Upper lobe of right lung (tissue), 1 donor: ENCODE data around the gene EBF4. TPM values are rescaled to one million over a fixed set of nuclear protein-coding genes. Genes with fewer than 3 reads are reported as not detected.

Experiments
- ATAC-seq: fragments of 200-7000 bp; cut with Tn5 transposase; one replicate; pipeline ENCODE4 v1.9.1; 2020; ENCODE audit warnings: mild to moderate bottlenecking, moderate library complexity
- DNase-seq: peaks from one replicate; pipeline ENCODE4 v3.0.0-alpha.2; 2020
- H3K27ac ChIP-seq: fragments of 200-600 bp; one replicate; pipeline ENCODE4 v1.8.0; 2022
- H3K27me3 ChIP-seq: fragments of 200-600 bp; one replicate; pipeline ENCODE4 v1.8.0; 2022; ENCODE audit warnings: mild to moderate bottlenecking
- H3K36me3 ChIP-seq: fragments of 200-600 bp; one replicate; pipeline ENCODE4 v1.8.0; 2022
- H3K4me1 ChIP-seq: fragments of 200-600 bp; one replicate; pipeline ENCODE4 v1.8.0; 2022
- H3K4me3 ChIP-seq: fragments of 200-600 bp; one replicate; pipeline ENCODE4 v1.8.0; 2022; ENCODE audit warnings: mild to moderate bottlenecking
- H3K9me3 ChIP-seq: fragments of 200-600 bp; one replicate; pipeline ENCODE4 v1.8.0; 2022
- CTCF ChIP-seq: fragments of 200-600 bp; IDR thresholded peaks from one replicate; pipeline ENCODE4 v1.8.0; 2022; ENCODE audit warnings: antibody characterized with exemption
- intact Hi-C: fragments of 100-400 bp; cut with DNase I; formaldehyde crosslinking; loops from one replicate; pipeline ENCODE4 v1.11.0; 2022
- total RNA-seq: library from RNA; stranded (reverse); fragmentation: NEBNext Ultra II Directional; extraction: Animal tissue kit (Norgen Biotek cat#: 25700); gene quantifications from one replicate; pipeline ENCODE4 v1.2.1, GENCODE V29; 2021
- donor health status: DM: no; HTN: yes; CAD: no; lungs with severe emphysema.

The EBF4 gene
- total RNA-seq, 1 donor from 2014 or later, result 19.5 TPM

GRCh38 chr20:2745060-2745910 is 52.7 kb downstream of the EBF4 start:
- H3K9me3 ChIP-seq, result no peaks in the 10 kb centered on the region
- DNase-seq, result no peak
- no peak for TF ChIP-seq CTCF
- H3K27me3 ChIP-seq, result no peaks in the 10 kb centered on the region
- no peak overlapping the region for H3K27ac ChIP-seq
- H3K36me3 ChIP-seq, result no peaks in the 10 kb centered on the region
- no peaks in the 10 kb centered on the region for H3K4me1 ChIP-seq
- ATAC-seq, result no peak
- H3K4me3 ChIP-seq, result no peak overlapping the region
- intact Hi-C loops, result no loop called here

- no peak for TF ChIP-seq CTCF
- H3K27me3 ChIP-seq, result no peaks in the 10 kb centered on the region
- peaks cover 7% of the 10 kb centered on the region for H3K4me1 ChIP-seq
- no peak for ATAC-seq
- no peak for DNase-seq
- no peak overlapping the region for H3K27ac ChIP-seq
- H3K36me3 ChIP-seq, result no peaks in the 10 kb centered on the region
- H3K4me3 ChIP-seq, result no peak overlapping the region
- no peaks in the 10 kb centered on the region for H3K9me3 ChIP-seq
- intact Hi-C loops, result no loop called here
Measured at GRCh38 chr20:2745936-2746635, 53.5 kb downstream of the EBF4 start.

GRCh38 chr20:2746636-2747265 is 54.2 kb downstream of the EBF4 start:
- H3K4me1 ChIP-seq, result peaks cover 11% of the 10 kb centered on the region
- no peak for ATAC-seq
- DNase-seq, result no peak
- H3K9me3 ChIP-seq, result no peaks in the 10 kb centered on the region
- intact Hi-C loops, result no loop called here
- H3K36me3 ChIP-seq, result no peaks in the 10 kb centered on the region
- TF ChIP-seq CTCF, result no peak
- no peaks in the 10 kb centered on the region for H3K27me3 ChIP-seq
- no peak overlapping the region for H3K4me3 ChIP-seq
- no peak overlapping the region for H3K27ac ChIP-seq

- intact Hi-C loops, result no loop called here
- DNase-seq, result no peak
- H3K4me3 ChIP-seq, result no peak overlapping the region
- no peak for TF ChIP-seq CTCF
- H3K4me1 ChIP-seq, result peaks cover 18% of the 10 kb centered on the region
- H3K36me3 ChIP-seq, result no peaks in the 10 kb centered on the region
- no peaks in the 10 kb centered on the region for H3K9me3 ChIP-seq
- no peaks in the 10 kb centered on the region for H3K27me3 ChIP-seq
- no peak for ATAC-seq
- no peak overlapping the region for H3K27ac ChIP-seq
Measured at GRCh38 chr20:2747676-2748235, 55.2 kb downstream of the EBF4 start.

- ATAC-seq (no peak), DNase-seq (no peak)
- Histone ChIP-seq H3K27me3 (no peaks in the 10 kb centered on the region), H3K4me3 (no peak overlapping the region), H3K9me3 (no peaks in the 10 kb centered on the region), H3K4me1 (peaks cover 23% of the 10 kb centered on the region), H3K27ac (no peak overlapping the region), H3K36me3 (no peaks in the 10 kb centered on the region)
- TF ChIP-seq CTCF, result no peak
- intact Hi-C loops, result no loop called here
Measured at GRCh38 chr20:2748551-2749342, 56.2 kb downstream of the EBF4 start.
